Thyroid gland (tissue), 4 donors: ENCODE data around the gene PSMA8.

ENCODE experiments used
- CTCF ChIP-seq, 6 experiments: fragments of 200-600 bp in 3 of 6; fragments of 450-650 bp in 3 of 6; sonication (generic) in 3 of 6; IDR thresholded peaks; one replicate each; pipeline ENCODE4 v1.5.1; 2016 to 2019; ENCODE audit warnings: antibody characterized with exemption in 6 of 6, mild to moderate bottlenecking in 2 of 6, inconsistent platforms in 1 of 6, moderate library complexity in 1 of 6
- POLR2A ChIP-seq, 2 donors: fragments of 450-650 bp; IDR thresholded peaks; one replicate each; pipeline ENCODE4 v1.6.1; 2017; ENCODE audit warnings: antibody characterized with exemption in 2 of 2, mild to moderate bottlenecking in 2 of 2, moderate library complexity in 1 of 2

DNA sequence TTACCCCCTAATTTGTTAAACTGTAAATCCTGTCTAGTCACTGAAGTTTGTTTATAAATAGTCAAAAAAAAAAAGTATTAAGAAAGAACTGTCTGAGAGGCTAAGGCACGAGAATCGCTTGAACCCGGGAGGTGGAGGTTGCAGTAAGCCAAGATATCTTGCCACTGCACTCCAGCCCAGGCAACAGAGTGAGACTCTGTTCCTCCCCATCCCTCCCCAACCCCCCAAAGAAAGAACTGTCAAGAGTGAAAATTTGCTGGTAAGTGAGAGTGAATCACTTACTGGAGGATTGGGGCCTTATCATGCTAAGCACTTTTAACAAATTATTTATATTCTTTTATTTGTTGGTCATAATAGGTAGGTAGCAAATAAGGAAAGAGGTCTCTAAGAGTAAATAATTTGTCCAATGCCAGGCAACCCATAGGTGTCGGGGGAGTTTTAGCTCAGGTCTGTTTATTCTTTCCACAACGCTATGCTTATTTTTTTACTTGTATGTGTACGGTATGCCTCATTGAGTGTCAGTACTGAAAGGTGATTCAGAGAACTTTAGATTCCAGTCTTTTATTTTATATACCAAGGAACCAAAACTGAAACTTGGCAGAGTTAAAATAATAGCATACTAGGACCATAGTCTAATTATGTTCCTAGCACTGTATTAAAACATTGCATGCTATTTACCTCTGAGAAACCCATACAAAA lies 95.0 kb downstream of the PSMA8 start:
- TF ChIP-seq CTCF (IDR thresholded peaks at IDR 0.05) (no peak), POLR2A (IDR thresholded peaks at IDR 0.05) (no peak)
